GM13976 (cell line): ENCODE measurements around the gene UBE2G2.
"Not testable (repeated sequence)": the region's sequence is repeated elsewhere in the genome, so short reads cannot be mapped to it uniquely, and the experiment has no call there.

ENCODE experiments used
- DNase-seq: peaks from one replicate; pipeline ENCODE4 v3.0.0; 2012; ENCODE audit warnings: low spot score
- CTCF ChIP-seq: IDR thresholded peaks from 2 replicates; pipeline ENCODE4 v1.5.1; 2012; ENCODE audit warnings: borderline replicate concordance, mild to moderate bottlenecking; ENCODE audit not compliant: insufficient read depth; ENCODE audit errors: extremely low read depth, missing control alignments, control extremely low read depth
- in situ Hi-C: fragments of 300-500 bp; cut with MboI; formaldehyde crosslinking; loops from one replicate; pipeline ENCODE4 v1.12.0; 2022; ENCODE audit warnings: low sequenced_read_pairs, mixed read lengths, inconsistent platforms; ENCODE audit not compliant: unreplicated experiment

The UBE2G2 gene

DNA sequence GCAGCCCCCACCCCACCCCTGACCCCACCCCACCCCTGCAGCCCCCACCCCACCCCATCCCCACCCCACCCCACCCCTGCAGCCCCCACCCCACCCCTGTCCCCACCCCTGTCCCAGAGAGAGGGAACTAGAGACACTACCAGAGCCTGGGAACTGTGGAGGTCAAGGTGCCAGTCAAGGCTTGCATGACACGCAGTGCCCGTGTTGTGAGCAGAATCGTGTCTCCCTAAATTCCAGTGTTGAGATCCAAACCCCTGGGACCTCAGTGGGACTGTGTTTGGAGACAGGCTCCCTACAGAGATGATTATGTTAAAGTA is 34.7 kb upstream of the UBE2G2 start:
- no peak for DNase-seq
- in situ Hi-C loops = no loop called here
- TF ChIP-seq CTCF = no peak

DNA sequence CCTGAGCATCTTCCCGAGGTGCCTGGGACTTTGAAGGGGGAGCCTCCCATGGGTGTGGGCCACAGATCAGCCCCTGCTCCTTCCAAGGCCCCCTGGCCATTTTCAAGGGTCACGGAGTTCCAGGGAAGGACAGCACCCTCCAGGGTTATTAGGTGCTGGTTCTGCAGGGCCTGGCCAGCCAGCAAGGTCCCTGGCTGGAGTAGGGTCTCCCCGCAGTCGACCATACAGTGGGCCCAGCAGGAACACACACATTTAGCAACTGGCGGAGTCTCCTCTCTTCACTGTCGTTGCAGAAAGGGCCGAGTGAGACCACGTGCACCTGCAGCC is 34.0 kb upstream of the UBE2G2 start:
- TF ChIP-seq CTCF = no peak
- in situ Hi-C loops = no loop called here
- no peak for DNase-seq

GRCh38 chr21:44834951-44835646 is 33.5 kb upstream of the UBE2G2 start:
- in situ Hi-C loops = no loop called here
- no peak for DNase-seq
- TF ChIP-seq CTCF = no peak

GRCh38 chr21:44834231-44834950 is 32.8 kb upstream of the UBE2G2 start:
- no peak for TF ChIP-seq CTCF
- in situ Hi-C loops = no loop called here
- DNase-seq = no peak

DNA sequence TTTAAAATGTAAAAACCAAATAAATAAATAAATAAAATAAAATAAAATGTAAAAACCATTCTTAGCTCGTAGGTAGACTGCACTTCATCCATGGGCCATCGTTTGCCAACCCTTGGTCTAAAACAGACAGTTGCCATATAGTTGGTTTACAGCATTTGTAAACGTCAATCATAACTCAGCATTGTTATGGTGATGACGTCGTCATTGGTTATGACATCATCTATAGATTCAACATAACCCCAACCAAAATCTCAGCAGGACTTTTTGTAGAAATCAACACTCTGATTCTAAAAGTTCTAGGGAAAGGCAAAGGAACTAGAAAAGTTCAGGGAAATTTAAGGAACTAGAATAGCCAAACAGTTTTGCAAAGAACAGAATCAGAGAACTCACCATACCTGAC is 32.0 kb upstream of the UBE2G2 start:
- in situ Hi-C loops = no loop called here
- no peak for TF ChIP-seq CTCF
- no peak for DNase-seq

GRCh38 chr21:44832516-44833255 is 31.1 kb upstream of the UBE2G2 start:
- in situ Hi-C loops, DNase-seq: not testable (repeated sequence)

- TF ChIP-seq CTCF = no peak
- in situ Hi-C loops = no loop called here
- DNase-seq = peak; percentile 20
Observed at GRCh38 chr21:44831227-44831860, 29.7 kb upstream of the UBE2G2 start.
